HG02642 (cell line): ENCODE measurements around the gene MAP3K9.
"Not testable (repeated sequence)": the region's sequence is repeated elsewhere in the genome, so short reads cannot be mapped to it uniquely, and the experiment has no call there.

Experiments
- ATAC-seq: cut with Tn5 transposase; IDR thresholded peaks from one replicate; pipeline ENCODE4 v1.9.1; 2021; ENCODE audit warnings: mild to moderate bottlenecking; ENCODE audit not compliant: unreplicated experiment, poor library complexity

Gene MAP3K9

GRCh38 chr14:70703621-70704168, 105.6 kb downstream of the MAP3K9 start:
- not testable (repeated sequence) for ATAC-seq

GRCh38 chr14:70702161-70702560, 107.2 kb downstream of the MAP3K9 start:
- no peak for ATAC-seq

- ATAC-seq: no peak
Observed at GRCh38 chr14:70701610-70702009, 107.7 kb downstream of the MAP3K9 start.

GRCh38 chr14:70700955-70701585, 108.2 kb downstream of the MAP3K9 start:
- ATAC-seq: no peak

GRCh38 chr14:70699646-70700045, 109.7 kb downstream of the MAP3K9 start:
- no peak for ATAC-seq

- no peak for ATAC-seq
Observed at GRCh38 chr14:70698288-70698687, 111.0 kb downstream of the MAP3K9 start.

- no peak for ATAC-seq
Observed at GRCh38 chr14:70697701-70698100, 111.6 kb downstream of the MAP3K9 start.

GRCh38 chr14:70696026-70696425, 113.3 kb downstream of the MAP3K9 start:
- no peak for ATAC-seq

GRCh38 chr14:70692210-70692609, 117.1 kb downstream of the MAP3K9 start:
- ATAC-seq: no peak

- no peak for ATAC-seq
Observed at GRCh38 chr14:70685474-70686197, 123.7 kb downstream of the MAP3K9 start.

GRCh38 chr14:70683983-70684382, 125.3 kb downstream of the MAP3K9 start:
- ATAC-seq: no peak

GRCh38 chr14:70680748-70681147, 128.6 kb downstream of the MAP3K9 start:
- no peak for ATAC-seq

- ATAC-seq: no peak
Observed at GRCh38 chr14:70677341-70677740, 132.0 kb downstream of the MAP3K9 start.
